GM19099 (cell line): ENCODE results near the gene MUTYH.

Source experiments
- POLR2A ChIP-seq: IDR thresholded peaks from 3 replicates; pipeline ENCODE4 v1.6.1; 2011; ENCODE audit warnings: low read depth; ENCODE audit not compliant: insufficient read length; ENCODE audit errors: extremely low read depth

MUTYH gene

GRCh38 chr1:45331436-45332345, 8.5 kb downstream of the MUTYH start:
- TF ChIP-seq POLR2A, result no peak

DNA sequence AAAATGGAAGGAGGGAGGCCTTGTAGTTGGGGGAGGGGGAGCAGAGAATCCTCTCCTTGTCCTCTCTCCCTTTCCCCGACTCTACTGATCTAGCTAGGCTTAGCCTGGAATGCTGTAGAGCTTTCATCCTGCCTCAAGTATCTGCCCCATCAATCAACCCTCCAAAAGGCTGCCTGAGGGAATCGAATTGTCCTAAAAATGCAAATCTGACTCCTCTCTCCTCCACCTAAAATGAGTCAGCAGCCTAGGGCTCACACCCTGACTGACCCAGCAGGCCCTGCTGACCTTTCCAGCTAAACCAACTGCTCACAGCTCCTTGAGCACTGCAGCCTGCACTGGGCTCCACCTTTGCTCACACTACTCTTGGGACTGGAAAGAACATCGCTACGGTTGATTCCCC, 10.8 kb downstream of the MUTYH start:
- no peak for TF ChIP-seq POLR2A

DNA sequence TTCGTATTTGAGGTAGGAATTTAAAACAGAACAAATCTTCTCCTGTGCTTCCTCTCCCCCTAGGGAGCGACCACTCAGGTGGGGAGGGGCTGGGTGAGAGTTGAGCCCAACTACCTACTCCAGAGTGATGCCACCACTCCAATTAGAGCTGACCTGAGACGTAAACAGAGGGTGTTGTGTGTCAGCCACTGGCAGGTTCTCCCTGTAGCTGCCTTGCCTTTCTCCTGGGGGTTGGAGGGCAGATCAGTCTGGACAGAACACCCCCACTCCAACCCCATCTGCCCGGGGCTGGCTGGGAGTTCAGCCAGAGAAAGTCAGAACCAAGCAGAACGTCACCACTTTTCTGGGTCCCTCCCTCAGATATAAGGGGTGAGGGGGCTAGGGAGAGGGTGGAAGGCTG, 11.6 kb downstream of the MUTYH start:
- TF ChIP-seq POLR2A, result no peak

- no peak for TF ChIP-seq POLR2A
These were observed 12.4 kb downstream of the MUTYH start for GRCh38 chr1:45327644-45328515.

DNA sequence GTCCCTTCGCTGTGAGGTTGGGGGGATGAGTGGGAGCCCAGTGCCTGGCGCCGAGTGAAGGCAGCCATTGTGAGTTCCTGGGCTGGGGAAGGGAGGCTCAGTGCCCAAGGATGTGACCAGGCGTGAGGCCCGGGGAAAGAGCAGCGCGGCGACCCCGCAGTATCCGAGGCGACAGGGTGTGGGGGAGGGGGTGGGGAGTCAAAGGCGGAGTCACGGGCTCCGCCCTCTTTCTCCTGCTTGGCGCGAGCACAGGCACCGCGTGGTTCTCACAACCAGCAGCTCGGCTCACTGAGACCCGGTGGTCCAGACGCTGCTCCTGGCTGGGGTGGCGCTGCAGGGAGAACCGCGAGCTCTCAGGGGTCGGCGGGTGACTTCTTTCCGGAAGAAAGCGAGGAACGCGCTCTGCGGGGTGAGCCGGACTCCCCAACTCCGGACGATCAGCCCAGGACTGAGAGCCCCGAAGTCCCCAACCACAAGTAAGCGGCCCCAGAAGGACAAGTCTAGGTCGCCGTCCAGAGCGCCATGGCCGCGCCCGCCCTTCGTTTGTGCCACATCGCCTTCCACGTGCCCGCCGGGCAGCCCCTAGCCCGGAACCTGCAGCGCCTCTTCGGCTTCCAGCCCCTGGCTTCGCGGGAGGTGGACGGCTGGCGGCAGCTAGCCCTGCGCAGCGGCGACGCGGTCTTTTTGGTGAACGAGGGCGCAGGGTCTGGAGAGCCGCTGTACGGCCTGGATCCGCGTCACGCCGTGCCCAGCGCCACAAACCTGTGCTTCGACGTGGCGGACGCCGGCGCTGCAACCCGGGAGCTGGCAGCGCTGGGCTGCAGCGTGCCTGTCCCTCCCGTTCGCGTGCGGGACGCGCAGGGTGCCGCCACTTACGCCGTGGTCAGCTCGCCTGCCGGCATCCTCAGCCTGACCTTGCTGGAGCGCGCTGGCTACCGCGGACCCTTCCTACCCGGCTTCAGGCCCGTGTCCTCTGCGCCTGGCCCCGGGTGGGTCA, 13.3 kb downstream of the MUTYH start, which contains the start of gene HPDL:
Gene HPDL, plus strand, starts transcription at position 269 of the 997 bp plus-strand sequence. Its CDS starts 254 bp downstream, at position 523.
- TF ChIP-seq POLR2A, result peak; percentile 89

DNA sequence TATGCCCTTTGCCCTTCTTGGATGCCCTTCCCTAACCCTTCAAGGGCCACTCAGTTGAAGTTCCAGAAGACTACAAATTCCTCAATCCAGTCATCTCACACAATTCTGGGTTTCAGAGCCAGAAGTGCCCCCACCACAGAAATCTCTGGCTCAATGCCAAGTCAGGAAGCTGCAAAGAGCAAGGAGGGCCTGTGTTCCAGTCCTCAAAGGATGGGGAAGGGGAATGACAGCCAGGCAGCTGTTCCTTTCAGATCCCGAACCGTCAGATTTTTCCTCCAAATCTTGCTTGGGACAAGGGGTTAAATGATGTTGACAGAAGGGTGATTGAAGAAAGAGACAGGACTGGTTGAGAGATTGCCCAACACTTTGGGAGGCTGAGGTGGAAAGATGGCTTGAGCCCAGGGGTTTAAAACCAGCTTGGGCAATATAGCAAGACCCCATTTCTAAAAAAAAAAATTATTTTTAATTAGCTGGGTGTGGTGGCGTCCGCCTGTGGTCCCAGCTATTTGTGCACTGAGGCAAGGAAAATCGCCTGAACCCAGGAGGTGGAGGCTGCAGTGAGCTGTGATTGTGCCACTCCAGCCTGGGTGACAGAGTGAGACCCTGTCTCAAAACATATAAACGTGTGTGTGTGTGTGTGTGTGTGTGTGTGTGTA, 14.3 kb downstream of the MUTYH start:
- TF ChIP-seq POLR2A, result no peak

DNA sequence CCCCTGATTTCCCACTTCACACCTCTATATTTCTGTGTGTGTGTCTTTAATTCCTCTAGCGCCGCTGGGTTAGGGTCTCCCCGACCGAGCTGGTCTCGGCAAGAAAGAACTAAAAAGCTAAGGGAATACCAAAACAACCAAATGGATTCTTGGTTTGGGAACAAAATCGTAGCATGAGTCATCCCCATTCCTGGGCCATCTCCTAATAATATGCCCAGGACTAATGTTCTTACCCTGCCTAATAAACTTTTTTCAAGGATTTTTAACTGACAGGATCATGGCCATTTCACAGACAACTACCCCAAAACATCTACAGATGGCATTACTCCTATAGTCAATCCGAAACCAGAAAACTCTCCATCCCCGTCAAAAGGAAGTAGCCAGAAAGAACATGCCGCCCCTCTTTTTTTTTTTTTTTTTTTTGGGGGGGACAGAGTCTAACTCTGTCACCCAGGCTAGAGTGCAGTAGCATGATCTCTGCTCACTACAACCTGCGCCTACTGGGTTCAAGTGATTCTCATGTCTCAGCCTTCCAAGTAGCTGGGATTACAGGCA, 17.7 kb downstream of the MUTYH start:
- no peak for TF ChIP-seq POLR2A

DNA sequence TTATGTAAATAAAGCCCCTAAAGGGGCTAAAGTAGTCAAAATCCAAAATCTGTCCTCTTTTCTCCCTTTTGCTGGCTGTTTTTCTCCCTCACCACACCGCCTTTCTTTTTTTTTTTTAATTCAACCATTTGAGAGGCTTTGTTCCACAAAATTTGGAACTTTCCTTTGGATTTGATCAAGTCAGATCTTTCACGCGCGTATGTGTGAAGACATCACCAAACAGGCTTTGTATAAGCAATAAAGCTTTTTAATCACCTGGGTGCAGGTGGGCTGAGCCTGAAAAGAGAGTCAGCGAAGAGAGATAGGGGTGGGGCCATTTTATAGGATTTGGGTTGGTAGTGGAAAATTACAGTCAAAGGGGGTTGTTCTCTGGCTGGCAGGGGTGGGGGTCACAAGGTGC, 18.8 kb downstream of the MUTYH start:
- no peak for TF ChIP-seq POLR2A

GRCh38 chr1:45319761-45320160, 20.5 kb downstream of the MUTYH start:
- TF ChIP-seq POLR2A, result no peak

- no peak for TF ChIP-seq POLR2A
These were observed 23.1 kb downstream of the MUTYH start for GRCh38 chr1:45317166-45317565.

GRCh38 chr1:45314266-45314665, 26.0 kb downstream of the MUTYH start:
- TF ChIP-seq POLR2A, result no peak

GRCh38 chr1:45306905-45307304, 33.3 kb downstream of the MUTYH start:
- no peak for TF ChIP-seq POLR2A

- peak; percentile 29 for TF ChIP-seq POLR2A
These were observed 33.9 kb downstream of the MUTYH start for GRCh38 chr1:45306319-45306718.

- TF ChIP-seq POLR2A, result no peak
These were observed 35.0 kb downstream of the MUTYH start for GRCh38 chr1:45305231-45305630.
